HAP-1 (cell line): ENCODE results near the gene PLEKHA3.

ENCODE experiments used
- DNase-seq, 2 experiments: peaks; one replicate each; pipeline ENCODE4 v3.0.0-alpha.2; 2016 to 2020; ENCODE audit warnings: low spot score in 2 of 2
- H3K27me3 ChIP-seq: fragments of 250-450 bp; sonication (Bioruptor Pico); 2 replicates; pipeline ENCODE4 v1.5.1; 2020; ENCODE audit warnings: low read depth, mild to moderate bottlenecking, moderate library complexity
- H3K36me3 ChIP-seq: fragments of 250-450 bp; sonication (Bioruptor Pico); replicated peaks from 2 replicates; pipeline ENCODE4 v1.5.1; 2020; ENCODE audit warnings: mild to moderate bottlenecking
- H3K4me1 ChIP-seq: fragments of 250-450 bp; sonication (Bioruptor Pico); 2 replicates; pipeline ENCODE4 v1.5.1; 2020; ENCODE audit warnings: mild to moderate bottlenecking
- H3K4me3 ChIP-seq: fragments of 250-450 bp; sonication (Bioruptor Pico); 2 replicates; pipeline ENCODE4 v1.5.1; 2020; ENCODE audit warnings: mild to moderate bottlenecking, moderate library complexity
- H3K9me3 ChIP-seq: fragments of 250-450 bp; sonication (Bioruptor Pico); 2 replicates; pipeline ENCODE4 v1.5.1; 2020; ENCODE audit warnings: mild to moderate bottlenecking, moderate library complexity
- in situ Hi-C: fragments of 300-500 bp; cut with MboI; formaldehyde crosslinking; loops from 3 replicates; pipeline ENCODE4 v1.14.3; 2020; ENCODE audit warnings: low sequenced_read_pairs, inconsistent platforms, mixed read lengths

PLEKHA3 gene

GRCh38 chr2:178491612-178492011 is 11.4 kb downstream of the PLEKHA3 start:
- no peaks in the 10 kb centered on the region for H3K27me3 ChIP-seq
- peaks cover 51% of the 10 kb centered on the region for H3K36me3 ChIP-seq

GRCh38 chr2:178496049-178496448 is 15.8 kb downstream of the PLEKHA3 start:
- Histone ChIP-seq H3K4me3 (no peak overlapping the region), H3K36me3 (peaks cover 55% of the 10 kb centered on the region), H3K9me3 (no peaks in the 10 kb centered on the region), H3K4me1 (peaks cover 13% of the 10 kb centered on the region), H3K27me3 (no peaks in the 10 kb centered on the region)
- no peak for DNase-seq
- in situ Hi-C loops, result no loop called here

More at GRCh38 chr2:178491612-178492011, 11.4 kb downstream of the PLEKHA3 start:
- DNase-seq, result no peak
- Histone ChIP-seq H3K9me3 (no peaks in the 10 kb centered on the region), H3K4me1 (peaks cover 6% of the 10 kb centered on the region), H3K4me3 (no peak overlapping the region)
- in situ Hi-C loops, result no loop called here

DNA sequence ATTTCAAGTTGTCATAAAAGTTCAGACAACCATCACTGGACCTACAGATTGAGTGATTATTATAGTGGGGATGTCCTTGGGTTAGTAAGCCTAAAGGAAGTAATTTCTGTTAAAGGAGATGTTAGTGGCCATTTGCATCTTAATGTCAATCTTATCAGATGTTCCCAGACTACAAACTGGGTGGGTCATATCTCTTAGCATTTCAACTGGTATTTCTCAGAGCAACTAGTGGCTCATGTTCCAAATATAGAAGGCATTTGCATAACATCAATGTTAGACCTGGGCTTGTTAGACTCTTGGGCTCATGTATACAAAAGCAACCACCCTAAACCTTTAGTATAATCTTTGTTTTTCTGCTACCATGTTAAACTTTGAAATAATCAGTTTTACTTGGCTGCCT is 17.9 kb downstream of the PLEKHA3 start:
- Histone ChIP-seq H3K4me3 (no peak overlapping the region), H3K4me1 (peaks cover 13% of the 10 kb centered on the region), H3K9me3 (no peaks in the 10 kb centered on the region), H3K27me3 (no peaks in the 10 kb centered on the region), H3K36me3 (peaks cover 59% of the 10 kb centered on the region)
- DNase-seq, result peak in 1 of 2 experiments; percentile 62
- in situ Hi-C loops, result no loop called here

DNA sequence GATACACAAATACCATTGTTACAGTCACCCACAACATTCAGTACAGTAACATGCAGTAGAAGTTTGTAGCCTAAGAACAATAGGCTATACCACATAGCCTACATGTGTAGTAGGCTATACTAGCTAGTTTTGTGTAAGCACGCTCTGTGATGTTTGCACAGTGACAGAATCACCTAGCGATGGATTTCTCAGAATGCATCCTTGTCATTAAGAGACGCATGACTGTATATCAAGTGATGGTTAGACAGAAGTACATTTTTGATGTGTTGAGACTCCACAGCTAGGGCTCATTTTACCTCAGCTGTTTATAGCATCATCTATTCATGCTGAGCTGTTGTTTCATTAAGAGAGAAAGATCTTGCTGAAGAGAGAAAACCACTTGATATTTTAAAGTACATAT is 19.4 kb downstream of the PLEKHA3 start:
- Histone ChIP-seq H3K27me3 (no peaks in the 10 kb centered on the region), H3K4me1 (peaks cover 13% of the 10 kb centered on the region), H3K36me3 (peaks cover 63% of the 10 kb centered on the region), H3K9me3 (no peaks in the 10 kb centered on the region), H3K4me3 (no peak overlapping the region)
- DNase-seq, result no peak
- in situ Hi-C loops, result no loop called here

DNA sequence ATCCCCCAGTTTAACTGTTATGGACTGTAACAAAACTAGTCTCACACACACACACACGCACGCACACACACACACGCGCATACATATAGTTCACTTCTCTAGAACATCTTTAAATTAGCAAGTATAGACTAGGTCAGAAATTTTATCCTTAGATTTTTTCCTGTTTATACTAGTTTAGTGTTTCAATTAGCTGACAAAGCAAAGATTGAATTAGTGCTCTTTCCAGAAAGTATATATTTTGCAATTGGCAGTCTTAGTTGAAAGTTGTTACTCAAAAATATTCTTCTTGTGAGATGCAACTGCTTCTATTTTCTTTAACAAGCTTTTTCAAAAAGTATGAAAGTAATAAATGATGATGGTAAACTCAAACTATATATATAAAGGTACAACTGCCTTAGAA is 22.5 kb downstream of the PLEKHA3 start:
- peaks cover 47% of the 10 kb centered on the region for H3K36me3 ChIP-seq
- no peak overlapping the region for H3K4me3 ChIP-seq
- H3K9me3 ChIP-seq, result no peaks in the 10 kb centered on the region
- in situ Hi-C loops, result no loop called here
- DNase-seq, result no peak
- peaks cover 26% of the 10 kb centered on the region for H3K4me1 ChIP-seq
- no peaks in the 10 kb centered on the region for H3K27me3 ChIP-seq

DNA sequence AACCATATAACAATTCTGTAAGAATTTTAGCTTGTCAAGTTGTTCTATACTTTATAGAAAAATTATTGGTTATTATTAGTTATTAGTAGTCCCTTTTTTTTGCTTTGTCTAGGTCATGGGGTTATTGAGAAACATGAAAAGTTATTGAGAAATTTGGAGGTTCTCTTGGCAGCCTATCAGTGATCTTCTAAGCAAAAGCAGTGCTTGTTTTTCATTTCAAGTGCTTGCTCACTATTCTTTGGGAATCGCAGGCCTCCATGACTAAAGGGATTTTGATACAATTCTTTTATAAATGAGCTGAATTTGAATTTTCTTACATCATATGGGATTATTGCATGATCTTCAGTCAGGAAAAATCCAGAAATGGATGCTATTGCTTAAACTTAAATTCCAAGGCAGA is 25.8 kb downstream of the PLEKHA3 start:
- H3K4me1 ChIP-seq, result peaks cover 18% of the 10 kb centered on the region
- no peak overlapping the region for H3K4me3 ChIP-seq
- H3K36me3 ChIP-seq, result peaks cover 26% of the 10 kb centered on the region
- DNase-seq, result peak in 1 of 2 experiments; percentile 28
- in situ Hi-C loops, result no loop called here
- H3K27me3 ChIP-seq, result no peaks in the 10 kb centered on the region
- H3K9me3 ChIP-seq, result no peaks in the 10 kb centered on the region

- H3K9me3 ChIP-seq, result no peaks in the 10 kb centered on the region
- no peaks in the 10 kb centered on the region for H3K27me3 ChIP-seq
- in situ Hi-C loops, result no loop called here
- DNase-seq, result peak; percentile 49 to 84
- H3K36me3 ChIP-seq, result peaks cover 22% of the 10 kb centered on the region
- no peak overlapping the region for H3K4me3 ChIP-seq
- peaks cover 18% of the 10 kb centered on the region for H3K4me1 ChIP-seq
Measured at GRCh38 chr2:178506524-178506923, 26.3 kb downstream of the PLEKHA3 start.

DNA sequence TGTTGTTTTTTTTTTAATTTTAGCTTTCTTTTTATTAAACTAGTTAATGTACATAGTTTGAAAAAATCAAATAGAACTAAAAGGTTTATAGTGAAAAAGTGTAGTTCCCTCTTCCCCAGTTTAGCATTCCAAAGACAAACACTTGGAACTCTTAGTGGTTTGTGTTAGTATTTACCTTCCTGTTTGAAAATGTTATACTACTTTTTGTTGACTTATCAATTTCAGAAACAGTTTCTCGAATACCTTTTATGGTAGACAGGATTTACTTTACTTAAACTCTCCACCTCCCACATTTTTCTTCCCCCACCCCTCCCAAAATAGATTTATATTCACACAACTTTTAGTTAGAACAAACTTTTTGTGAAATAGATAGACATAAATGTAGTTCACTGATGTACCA is 26.7 kb downstream of the PLEKHA3 start:
- H3K4me1 ChIP-seq, result peaks cover 18% of the 10 kb centered on the region

DNA sequence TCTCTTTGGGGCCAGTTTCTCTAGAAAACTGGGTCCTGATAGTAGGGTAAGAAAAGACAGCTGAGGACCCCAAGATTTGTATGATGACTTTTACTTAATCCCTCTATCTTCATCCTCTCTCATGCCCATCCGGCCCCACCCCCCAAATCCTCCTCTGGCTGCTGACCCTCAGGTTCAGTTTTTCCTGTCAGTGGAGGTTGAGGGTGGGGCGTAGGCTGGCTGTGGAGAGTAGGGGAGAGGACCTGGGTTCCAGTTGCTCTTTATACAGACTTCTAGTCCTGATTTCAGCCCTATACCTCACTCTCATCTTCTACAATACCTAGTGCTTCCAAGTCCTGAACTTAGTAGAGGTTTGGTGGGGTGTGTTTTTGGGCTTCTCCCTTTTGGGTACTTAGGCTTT is 28.4 kb downstream of the PLEKHA3 start:
- Histone ChIP-seq H3K36me3 (peaks cover 4% of the 10 kb centered on the region), H3K4me3 (no peak overlapping the region), H3K9me3 (no peaks in the 10 kb centered on the region), H3K4me1 (peaks cover 23% of the 10 kb centered on the region), H3K27me3 (no peaks in the 10 kb centered on the region)
- in situ Hi-C loops, result no loop called here
- no peak for DNase-seq

More for the DNA sequence above, 26.7 kb downstream of the PLEKHA3 start:
- Histone ChIP-seq H3K27me3 (no peaks in the 10 kb centered on the region), H3K9me3 (no peaks in the 10 kb centered on the region), H3K36me3 (peaks cover 18% of the 10 kb centered on the region), H3K4me3 (no peak overlapping the region)
- no peak for DNase-seq
- in situ Hi-C loops, result no loop called here

- in situ Hi-C loops, result no loop called here
- Histone ChIP-seq H3K4me3 (no peak overlapping the region), H3K27me3 (no peaks in the 10 kb centered on the region), H3K9me3 (no peaks in the 10 kb centered on the region), H3K36me3 (no peaks in the 10 kb centered on the region; the same call in 1 of the 2 replicates), H3K4me1 (peaks cover 23% of the 10 kb centered on the region)
- DNase-seq, result no peak
Measured at GRCh38 chr2:178510384-178510783, 30.1 kb downstream of the PLEKHA3 start.

DNA sequence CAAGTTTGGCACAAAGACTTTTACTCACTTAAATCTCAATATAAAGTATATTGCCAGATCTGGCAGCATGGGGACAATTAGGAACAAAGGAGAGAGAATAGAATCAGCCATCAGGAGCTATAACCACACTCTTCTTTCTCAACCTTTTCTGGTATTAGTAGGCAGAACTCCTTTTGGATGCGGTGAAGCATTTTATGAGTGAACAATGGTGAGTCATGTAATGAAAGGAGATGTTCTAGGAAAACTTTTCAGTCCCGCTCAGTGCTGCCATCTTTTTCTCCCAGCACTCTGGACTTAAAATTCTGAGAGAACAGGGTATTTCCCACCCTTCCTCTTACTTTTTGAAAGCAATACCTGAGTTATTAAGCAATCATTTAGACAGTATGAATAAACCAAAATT is 32.2 kb downstream of the PLEKHA3 start:
- Histone ChIP-seq H3K36me3 (no peaks in the 10 kb centered on the region; the same call in 1 of the 2 replicates), H3K4me3 (no peak overlapping the region), H3K4me1 (peaks cover 8% of the 10 kb centered on the region), H3K27me3 (no peaks in the 10 kb centered on the region), H3K9me3 (no peaks in the 10 kb centered on the region)
- DNase-seq, result peak in 1 of 2 experiments; percentile 13
- in situ Hi-C loops, result no loop called here

GRCh38 chr2:178513876-178514275 is 33.6 kb downstream of the PLEKHA3 start:
- Histone ChIP-seq H3K27me3 (no peaks in the 10 kb centered on the region), H3K4me3 (no peak overlapping the region), H3K4me1 (peaks cover 4% of the 10 kb centered on the region), H3K9me3 (no peaks in the 10 kb centered on the region), H3K36me3 (no peaks in the 10 kb centered on the region; the same call in 1 of the 2 replicates)
- no peak for DNase-seq
- in situ Hi-C loops, result no loop called here

GRCh38 chr2:178514664-178515063 is 34.4 kb downstream of the PLEKHA3 start:
- no peak overlapping the region for H3K4me3 ChIP-seq
- in situ Hi-C loops, result no loop called here
- DNase-seq, result no peak

GRCh38 chr2:178517496-178517895 is 37.2 kb downstream of the PLEKHA3 start:
- in situ Hi-C loops, result no loop called here
- H3K36me3 ChIP-seq, result peaks cover 3% of the 10 kb centered on the region

More at GRCh38 chr2:178514664-178515063, 34.4 kb downstream of the PLEKHA3 start:
- H3K27me3 ChIP-seq, result no peaks in the 10 kb centered on the region
- H3K4me1 ChIP-seq, result peaks cover 4% of the 10 kb centered on the region
- no peaks in the 10 kb centered on the region for H3K9me3 ChIP-seq
- H3K36me3 ChIP-seq, result no peaks in the 10 kb centered on the region; the same call in 1 of the 2 replicates

More at GRCh38 chr2:178517496-178517895, 37.2 kb downstream of the PLEKHA3 start:
- H3K4me1 ChIP-seq, result no peaks in the 10 kb centered on the region; the same call in 1 of the 2 replicates
- H3K4me3 ChIP-seq, result no peak overlapping the region
- no peaks in the 10 kb centered on the region for H3K27me3 ChIP-seq
- no peak for DNase-seq
- no peaks in the 10 kb centered on the region for H3K9me3 ChIP-seq
